GM19328 (cell line): ENCODE measurements around the gene GDAP1L1.
"Not testable (repeated sequence)": the region's sequence is repeated elsewhere in the genome, so short reads cannot be mapped to it uniquely, and the experiment has no call there.

ENCODE experiments used
- ATAC-seq: cut with Tn5 transposase; IDR thresholded peaks from one replicate; pipeline ENCODE4 v1.9.1; 2021; ENCODE audit warnings: mild to moderate bottlenecking, moderate library complexity; ENCODE audit not compliant: unreplicated experiment

Gene GDAP1L1

GRCh38 chr20:44219170-44219730, 27.9 kb upstream of the GDAP1L1 start:
- ATAC-seq, result no peak

GRCh38 chr20:44219791-44220190, 27.3 kb upstream of the GDAP1L1 start:
- ATAC-seq, result no peak

GRCh38 chr20:44221368-44221954, 25.6 kb upstream of the GDAP1L1 start:
- no peak for ATAC-seq

GRCh38 chr20:44222027-44222426, 25.1 kb upstream of the GDAP1L1 start:
- ATAC-seq, result no peak

GRCh38 chr20:44222633-44223368, 24.3 kb upstream of the GDAP1L1 start:
- ATAC-seq, result no peak

- ATAC-seq, result no peak
Observed at GRCh38 chr20:44223721-44224120, 23.4 kb upstream of the GDAP1L1 start.

GRCh38 chr20:44224637-44225036, 22.5 kb upstream of the GDAP1L1 start:
- no peak for ATAC-seq

- ATAC-seq, result no peak
Observed at GRCh38 chr20:44228465-44229258, 18.4 kb upstream of the GDAP1L1 start.

GRCh38 chr20:44231193-44231592, 15.9 kb upstream of the GDAP1L1 start:
- ATAC-seq, result no peak

GRCh38 chr20:44231713-44232468, 15.2 kb upstream of the GDAP1L1 start:
- ATAC-seq, result no peak

GRCh38 chr20:44232469-44232856, 14.6 kb upstream of the GDAP1L1 start:
- ATAC-seq, result not testable (repeated sequence)

- ATAC-seq, result no peak
Observed at GRCh38 chr20:44233436-44234016, 13.6 kb upstream of the GDAP1L1 start.

- no peak for ATAC-seq
Observed at GRCh38 chr20:44234566-44235317, 12.4 kb upstream of the GDAP1L1 start.

- ATAC-seq, result no peak
Observed at GRCh38 chr20:44235702-44236101, 11.4 kb upstream of the GDAP1L1 start.

- not testable (repeated sequence) for ATAC-seq
Observed at GRCh38 chr20:44236840-44237239, 10.3 kb upstream of the GDAP1L1 start.

- ATAC-seq, result no peak
Observed at GRCh38 chr20:44241796-44242195, 5.3 kb upstream of the GDAP1L1 start.

GRCh38 chr20:44245977-44246376, 1.1 kb upstream of the GDAP1L1 start:
- no peak for ATAC-seq

GRCh38 chr20:44247586-44248409, 690 bp downstream of the GDAP1L1 start:
- ATAC-seq, result no peak

GRCh38 chr20:44248410-44248759, 1.3 kb downstream of the GDAP1L1 start:
- no peak for ATAC-seq
